ENCODE data around the gene CASK.
"Not testable (repeated sequence)": the region's sequence is repeated elsewhere in the genome, so short reads cannot be mapped to it uniquely, and the experiment has no call there.

Gene CASK

DNA sequence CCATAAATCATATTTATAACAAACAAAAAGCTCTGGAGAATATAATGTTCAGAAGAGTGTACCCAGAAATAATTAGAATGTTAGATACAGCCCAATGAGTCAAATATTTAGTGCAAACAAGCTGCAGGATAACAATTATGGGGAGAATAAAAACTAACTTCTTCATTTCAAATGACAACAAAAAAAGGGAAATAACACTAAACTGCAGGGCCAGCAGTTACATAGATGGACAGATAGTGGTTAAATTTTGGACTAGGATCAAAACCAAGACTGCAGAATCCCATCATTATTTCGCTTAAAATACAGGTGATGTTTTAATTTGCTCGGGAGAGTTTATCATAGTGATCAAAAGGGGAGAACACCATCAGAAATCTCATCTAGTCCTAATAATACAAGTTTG lies 235.2 kb downstream of the CASK start:
- DNase-seq: no peak

DNA sequence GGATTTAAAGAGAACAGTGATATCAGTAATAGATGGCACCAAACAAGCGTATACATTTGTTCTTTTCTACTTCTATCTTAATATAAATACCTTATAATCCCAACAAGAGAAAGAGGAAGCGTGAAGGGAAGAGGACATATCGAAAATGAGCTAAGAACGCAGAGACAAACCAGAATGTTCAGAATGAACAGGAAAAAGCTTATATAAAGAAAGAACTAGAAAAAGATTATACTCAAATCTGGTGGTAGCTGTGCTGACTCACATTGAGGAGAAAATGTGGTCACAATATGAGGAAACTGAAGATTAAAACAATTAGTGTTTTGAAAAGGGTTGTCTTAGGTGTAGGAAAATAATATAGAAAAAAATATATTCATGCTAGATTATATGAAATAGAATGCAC lies 236.6 kb downstream of the CASK start:
- DNase-seq: no peak

DNA sequence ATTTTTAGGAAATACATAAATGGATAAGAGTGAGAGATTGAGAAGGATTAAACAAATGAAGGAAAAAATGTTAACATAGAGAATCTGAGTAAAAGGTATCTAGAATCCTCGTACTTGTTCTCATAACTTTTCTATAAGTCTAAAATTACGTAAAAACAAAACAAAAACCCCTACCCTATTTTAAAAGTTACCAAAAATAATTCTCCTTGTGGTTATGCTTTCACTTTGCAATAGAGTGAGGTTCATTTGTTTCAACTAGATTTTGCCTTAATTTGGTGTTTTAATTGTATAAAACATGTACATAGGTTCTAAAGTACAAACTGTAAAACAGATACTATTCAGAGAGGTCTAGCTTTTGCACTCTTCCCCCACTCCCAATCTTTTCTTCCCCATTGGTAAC lies 238.4 kb downstream of the CASK start:
- no peak for DNase-seq

DNA sequence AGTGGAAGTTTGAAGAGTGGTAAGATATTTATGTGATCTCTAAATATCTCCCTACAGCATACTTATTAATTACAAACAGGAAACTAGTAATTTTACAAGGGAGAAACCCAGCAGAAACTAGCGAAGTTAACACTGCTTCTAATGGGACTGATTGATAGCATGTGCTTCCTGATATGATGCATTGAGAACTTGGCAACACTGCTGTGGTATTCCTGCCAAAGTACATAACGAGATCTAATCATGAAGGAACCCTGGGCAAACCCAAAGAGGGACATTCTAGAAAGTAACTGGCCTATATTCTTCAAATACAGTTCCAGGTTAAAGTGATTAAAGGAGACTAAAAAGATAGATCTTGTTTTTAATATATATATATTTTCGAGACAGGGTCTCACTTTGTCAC lies 239.2 kb downstream of the CASK start:
- DNase-seq: no peak

DNA sequence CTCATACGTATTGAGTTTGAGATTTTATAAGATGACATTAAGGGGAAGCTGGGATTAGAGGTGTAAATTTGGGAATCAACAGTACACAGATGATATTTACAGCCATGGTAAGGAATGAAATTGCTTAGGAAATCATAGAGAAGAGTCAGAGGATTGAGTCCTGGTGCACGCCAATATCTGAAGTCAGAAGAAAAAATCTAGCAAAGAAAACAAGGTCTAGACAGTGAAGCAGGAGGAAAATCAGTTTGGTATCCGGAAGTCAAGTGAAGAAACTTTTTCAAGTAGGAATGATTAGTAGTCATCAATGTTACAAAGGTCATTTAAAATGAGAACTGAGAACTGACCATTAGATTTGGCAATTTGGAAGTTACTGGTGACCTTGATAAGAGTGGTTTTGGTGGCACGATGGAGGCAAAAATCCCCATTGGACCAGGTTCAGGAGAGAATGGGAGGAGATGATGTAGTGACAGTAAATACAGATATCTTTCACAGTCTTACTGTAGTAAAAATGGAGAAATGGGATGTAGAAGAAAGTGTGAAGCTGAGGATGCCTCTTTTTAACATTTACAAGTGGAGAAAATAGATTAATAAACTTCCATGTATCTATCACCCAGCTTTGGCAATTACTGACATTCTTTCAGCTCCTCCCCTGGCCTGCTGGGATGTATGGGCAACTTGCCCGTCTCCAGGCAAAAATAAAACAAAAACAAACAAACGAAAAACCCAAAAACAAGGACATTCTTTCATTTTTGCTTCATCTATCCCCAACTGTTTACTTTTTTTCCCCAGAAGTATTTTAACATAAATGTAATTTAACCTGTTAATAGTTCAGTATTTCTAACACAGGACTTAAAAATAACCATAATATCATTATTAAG lies 245.9 kb downstream of the CASK start:
- no peak for DNase-seq

DNA sequence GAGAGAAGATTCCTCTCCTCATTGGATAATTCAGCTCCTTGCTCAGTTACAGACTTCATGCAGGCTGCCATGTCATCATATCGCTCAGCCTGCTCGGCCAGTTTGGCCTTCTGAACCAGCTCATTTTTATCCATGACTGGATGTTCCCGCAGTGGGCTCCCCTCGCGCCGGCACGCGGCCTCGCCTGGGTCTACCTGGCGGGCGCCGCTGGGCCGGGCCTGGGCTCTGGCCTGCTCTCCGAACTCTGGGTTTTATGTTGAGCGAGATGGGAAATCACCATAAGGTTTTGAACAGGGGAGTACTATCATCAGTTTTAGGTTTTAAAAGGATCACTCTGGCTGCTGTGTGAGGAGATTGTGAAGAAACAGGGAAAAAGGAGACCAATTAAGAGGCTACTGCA lies 247.0 kb downstream of the CASK start:
- not testable (repeated sequence) for DNase-seq

DNA sequence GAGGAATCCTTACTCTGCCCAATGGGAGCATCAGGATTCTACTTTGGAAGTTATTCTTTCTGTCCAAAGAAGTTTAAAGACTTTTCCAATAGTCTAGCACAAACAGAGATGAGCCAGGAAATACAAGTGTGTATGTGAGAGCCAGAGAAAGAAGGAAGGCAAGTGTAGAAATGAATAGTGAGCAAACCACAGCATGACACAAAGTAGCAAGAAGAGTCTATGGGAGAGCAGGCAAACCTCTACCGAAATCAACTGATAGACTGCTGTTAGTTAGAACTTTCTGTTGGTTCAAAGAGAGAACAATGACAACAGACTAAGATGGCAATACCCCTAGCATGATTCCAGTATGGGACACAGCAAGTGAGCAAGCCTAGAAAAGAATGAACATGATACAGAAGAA lies 250.7 kb downstream of the CASK start:
- no peak for DNase-seq

DNA sequence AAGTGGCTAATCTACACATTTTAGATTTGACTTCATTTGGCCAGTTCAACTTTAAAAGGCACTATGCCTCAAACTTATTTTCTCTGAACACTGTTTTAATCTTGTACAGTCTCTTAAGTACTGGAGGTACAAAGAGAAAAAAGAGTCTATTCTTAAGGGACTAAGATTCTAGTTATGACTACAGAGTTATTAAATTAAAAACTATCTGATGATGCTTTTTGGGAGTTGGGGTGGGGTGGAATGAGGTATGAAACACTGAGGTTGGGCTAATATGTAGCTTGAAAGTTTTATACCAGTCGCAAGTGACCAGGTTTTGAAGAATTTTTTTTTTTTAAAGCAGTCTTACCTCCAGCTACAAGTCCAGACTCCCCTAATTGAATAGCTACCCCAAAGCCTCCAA lies 252.3 kb downstream of the CASK start:
- no peak for DNase-seq

DNA sequence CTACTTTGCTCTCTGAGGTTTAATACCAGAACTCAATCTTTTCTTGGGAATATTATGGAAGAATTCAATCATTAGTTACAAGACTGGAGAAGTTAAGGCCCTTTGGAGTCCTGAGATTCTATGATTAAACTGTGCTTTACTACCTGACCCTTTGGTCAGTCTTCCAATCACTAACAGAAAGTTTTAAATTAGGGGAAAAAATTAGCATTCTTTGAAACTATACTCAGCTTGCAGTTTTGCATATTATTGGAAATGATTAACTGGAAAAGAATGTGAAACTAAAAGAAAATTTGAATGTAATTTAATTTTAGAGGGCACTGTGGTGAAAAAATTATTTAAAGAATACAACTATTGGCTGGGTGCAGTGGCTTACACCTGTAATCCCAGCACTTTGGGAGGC lies 253.2 kb downstream of the CASK start:
- no peak for DNase-seq

DNA sequence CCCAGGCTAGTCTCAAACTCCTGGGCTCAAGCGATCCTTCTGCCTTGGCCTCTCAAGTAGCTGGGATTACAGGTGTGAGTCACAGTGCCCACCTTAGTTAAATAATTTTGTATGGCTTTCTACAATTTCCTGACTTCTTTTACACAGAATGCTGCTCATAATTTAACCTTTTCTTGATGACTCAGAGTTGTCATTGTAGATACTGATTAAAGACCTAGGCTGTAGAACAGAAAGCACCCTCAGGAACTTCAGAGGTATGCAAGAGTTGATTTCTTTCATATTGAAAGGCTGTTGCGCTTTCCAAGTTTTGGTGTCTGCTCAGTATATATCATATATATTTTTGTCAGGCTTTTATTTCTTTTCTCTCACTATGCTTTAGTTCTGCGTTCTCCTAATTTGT lies 255.7 kb downstream of the CASK start:
- DNase-seq: no peak

DNA sequence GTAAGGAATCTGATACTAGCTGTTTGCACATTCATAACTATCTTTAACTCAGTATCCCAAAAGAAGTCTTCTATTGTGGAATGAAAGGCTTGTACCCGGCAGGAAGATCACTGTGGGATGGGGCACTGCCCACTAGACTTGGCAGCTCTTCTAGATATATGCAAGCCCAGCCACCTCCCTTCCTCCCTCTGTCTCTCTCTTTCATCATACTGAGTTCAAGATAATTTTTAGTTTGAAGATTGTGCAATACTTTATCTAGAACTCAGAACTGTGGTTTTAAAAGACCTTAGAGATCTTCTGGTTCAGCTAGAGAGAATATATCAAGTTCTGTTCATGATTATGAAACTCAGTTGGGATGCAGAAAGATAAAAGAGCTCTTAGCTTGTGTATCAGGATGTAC lies 257.1 kb downstream of the CASK start:
- peak; percentile 33 for DNase-seq

DNA sequence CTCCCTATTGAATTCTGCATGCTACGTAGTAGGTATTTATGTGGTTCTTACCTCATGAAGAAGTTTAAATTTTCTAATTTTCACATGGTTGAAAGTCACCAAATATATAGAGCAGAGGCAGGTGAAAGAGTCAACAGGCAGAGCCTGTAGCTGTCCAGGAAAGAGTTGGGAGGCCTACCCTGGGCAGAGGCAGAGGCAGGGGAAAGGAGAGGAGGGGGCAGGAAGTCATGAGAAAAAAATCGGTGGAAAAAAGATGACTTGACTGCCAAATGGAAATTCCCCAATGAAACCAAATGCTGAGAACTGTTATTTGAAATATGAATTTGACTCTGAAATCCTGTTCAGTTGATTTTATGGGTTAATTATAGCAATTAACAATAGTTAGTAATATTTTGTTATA lies 257.7 kb downstream of the CASK start:
- DNase-seq: no peak

DNA sequence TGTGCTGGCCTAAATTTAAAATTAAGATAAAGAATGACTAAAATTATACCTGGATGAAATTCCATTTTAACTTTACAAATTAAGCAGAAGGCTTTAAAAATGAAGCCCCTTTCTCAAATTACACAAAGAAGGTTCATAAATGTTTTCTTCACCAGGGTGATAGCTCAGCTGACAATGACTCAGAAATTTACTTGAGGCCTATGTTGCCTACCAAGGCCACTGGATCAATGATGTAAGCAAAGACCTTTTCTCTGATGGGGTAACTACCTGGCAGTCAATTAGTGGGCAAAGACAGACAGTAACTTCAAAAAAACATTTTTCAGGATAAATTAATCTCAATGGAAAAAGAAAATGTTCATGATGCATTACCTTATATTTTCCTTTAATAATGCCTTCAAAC lies 258.4 kb downstream of the CASK start:
- DNase-seq: no peak

DNA sequence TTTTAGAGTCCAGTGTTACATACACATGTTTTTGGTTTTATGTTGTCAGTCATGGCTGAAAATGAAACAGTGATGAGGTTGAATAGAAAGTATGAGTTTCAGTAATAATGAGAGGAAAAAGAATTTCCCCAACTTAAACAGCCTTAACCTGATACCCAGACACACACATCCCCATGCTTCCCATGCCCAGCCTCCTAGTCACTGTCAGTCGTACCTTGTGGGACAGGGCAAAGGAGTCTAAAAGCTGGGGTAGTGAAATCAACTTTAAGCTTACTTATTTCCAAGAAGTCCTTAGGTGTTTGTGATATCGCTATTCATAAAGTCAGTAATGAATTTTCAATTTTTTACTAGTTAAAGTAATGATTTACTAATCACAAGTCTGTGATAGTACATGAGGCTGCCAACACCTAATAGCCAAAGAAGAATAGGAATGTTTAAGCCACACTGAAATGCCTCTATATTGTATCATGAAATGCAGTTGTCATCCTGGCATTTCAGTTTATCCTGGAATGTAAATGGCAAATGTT lies 258.9 kb downstream of the CASK start:
- no peak for DNase-seq

DNA sequence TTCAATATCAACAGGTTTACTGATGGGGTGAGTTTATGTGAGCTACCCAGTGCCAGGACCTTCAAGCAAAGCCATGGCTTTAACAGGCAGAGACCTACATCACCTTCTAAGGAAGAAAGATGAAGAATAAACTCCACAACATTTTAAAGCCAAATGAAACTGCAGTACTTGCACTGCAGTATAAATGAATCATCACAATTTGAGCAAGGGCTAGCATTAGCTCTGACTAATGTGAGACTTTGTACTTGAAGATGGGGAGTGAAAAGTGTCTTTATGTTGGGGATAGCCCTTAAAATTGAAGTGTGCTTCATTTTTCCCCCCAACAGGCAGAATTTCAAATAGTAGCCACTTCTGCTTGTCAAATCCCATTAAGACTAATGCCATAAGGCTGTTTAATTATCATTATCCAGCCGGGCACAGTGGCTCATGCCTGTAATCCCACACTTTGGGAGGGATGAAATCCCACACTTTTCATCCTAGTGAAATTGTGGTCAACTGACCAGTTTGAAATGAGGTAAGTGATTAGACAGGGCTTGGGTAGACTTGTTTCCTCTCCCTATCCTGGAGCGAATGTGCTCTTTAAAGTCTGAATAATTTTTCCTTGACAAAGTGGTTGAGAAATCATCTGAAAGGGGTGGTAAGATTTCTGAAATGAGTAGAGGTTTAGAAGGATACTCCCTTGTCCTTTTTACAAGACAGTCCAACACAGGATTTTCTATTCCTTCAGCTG lies 261.8 kb downstream of the CASK start:
- no peak for DNase-seq

DNA sequence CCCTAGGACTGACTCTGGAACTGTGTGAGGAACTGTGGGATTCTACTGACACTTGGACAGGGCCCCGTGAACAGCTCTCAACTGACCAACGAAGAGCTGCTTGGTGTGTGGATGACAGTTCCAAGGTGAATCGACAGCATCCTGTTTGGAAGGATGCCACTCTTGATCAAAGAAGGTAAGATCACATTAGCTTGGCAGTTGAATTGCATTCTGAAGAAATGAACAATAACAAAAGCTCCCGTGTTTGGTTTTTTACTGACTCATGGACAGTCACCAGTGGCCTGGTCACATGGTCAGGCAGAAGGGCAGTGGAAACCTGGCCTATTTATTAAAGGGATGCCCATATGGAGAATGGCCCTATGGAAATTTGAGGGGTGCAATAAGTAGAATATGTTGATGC lies 267.7 kb downstream of the CASK start:
- no peak for DNase-seq

DNA sequence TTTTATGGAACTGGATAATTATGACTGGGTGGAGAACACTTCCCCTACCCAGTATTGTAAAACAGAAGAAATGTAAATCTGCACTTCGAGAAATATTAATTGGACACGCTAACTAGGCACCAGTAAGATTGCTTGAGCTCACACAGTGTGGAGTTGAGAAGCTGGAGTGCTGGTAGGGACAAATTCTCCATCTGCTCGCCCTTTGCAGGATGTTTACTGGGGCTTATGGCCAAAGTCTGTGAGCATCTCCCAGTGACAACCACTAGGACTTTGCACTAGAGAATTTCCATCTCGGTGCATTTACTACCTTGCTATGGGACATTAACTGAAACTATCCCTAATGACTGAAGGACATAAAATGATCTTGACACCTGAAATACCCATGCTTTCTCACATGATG lies 268.3 kb downstream of the CASK start:
- DNase-seq: no peak

DNA sequence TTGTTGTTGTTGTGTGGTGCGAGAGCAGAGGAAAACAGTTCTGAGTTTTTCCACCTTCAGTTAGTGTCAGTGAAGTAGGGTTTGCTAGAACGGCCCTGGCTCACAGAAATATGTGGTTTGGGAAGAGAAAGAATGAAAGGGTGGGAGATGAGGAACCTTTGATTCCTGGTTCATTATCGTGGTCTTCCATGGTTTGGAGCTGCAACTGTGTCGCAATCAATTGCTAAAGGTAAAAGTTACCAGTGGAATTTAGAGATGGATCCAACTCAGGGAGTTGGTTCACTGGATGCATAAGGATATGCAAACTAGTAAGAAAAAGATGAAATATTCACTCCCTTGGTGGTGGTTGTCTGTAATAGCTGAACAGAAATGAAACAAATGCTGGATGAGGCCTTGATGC lies 270.2 kb downstream of the CASK start:
- DNase-seq: no peak

DNA sequence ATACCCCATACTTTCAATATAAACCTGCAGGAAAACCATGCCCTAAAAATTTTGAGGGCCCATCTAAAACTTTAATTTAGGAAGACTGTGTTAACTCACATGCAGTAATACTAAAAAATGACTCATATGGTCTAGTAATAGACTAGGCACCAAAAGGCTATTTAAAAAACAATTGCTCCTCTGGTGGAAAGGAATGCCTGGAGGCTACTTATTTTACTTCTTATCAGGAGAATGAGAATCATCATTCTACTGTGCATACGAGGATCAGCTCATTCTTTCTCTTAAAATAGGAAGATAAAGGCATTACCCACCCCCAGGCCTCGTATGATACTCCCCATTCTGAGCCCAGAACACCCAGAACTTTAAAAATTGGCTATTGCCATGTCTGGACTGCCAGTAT lies 277.2 kb downstream of the CASK start:
- not testable (repeated sequence) for DNase-seq

DNA sequence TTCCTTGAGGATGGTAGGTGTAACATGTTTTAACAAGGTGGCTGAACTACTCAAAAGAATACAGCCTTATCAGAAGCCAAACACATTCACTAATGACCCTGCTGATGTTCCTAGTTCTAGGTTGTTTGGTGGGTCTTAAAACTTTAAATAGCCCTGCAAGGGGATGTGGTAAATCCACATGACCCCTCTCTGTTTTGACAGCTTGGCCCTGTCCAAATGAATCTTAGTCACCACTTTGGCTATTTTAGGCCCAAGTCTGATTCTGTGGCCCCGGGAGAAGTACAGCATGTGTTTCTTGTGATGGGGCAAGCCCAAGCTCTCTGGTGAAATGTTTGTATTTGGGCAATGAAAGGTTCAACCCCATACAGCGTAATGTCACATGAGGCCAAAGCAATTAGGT lies 289.1 kb downstream of the CASK start:
- peak; percentile 10 for DNase-seq

DNA sequence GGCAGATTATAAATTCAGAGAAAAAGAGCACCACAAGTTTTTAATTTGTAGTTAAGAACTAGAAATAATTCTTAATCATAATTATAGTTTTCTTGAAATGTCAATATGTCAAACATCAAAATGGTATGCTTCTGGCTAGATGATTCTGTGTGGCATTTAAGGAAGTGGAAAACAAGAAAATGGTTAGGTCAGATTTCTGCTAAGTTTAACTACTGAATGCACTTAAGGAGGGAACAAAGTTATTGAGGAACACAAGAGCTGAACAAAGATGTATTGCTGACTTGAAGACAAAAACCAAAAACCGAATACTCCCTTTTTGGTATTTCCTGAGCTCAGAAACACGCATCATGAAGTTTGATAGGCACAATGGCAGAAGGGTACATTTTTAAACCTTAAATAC lies 293.3 kb downstream of the CASK start:
- DNase-seq: no peak

DNA sequence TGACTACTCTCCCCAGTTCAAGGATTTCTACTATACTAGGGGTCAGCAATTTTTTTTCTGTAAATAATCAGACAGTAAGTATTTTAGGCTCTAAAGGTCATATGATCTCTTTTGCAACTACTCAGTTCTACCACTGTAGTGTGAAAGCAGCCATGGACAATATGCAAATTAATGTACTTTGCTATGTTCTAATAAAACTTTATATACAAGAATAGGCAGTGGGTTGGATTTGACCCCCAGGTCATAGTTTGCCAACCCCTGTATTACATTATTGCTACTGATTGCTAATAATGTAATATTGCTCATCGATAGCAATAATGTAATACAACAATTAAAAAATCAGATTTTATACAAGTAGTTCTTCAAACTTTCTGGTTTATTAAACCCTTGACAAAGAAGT lies 293.8 kb downstream of the CASK start:
- DNase-seq: no peak

DNA sequence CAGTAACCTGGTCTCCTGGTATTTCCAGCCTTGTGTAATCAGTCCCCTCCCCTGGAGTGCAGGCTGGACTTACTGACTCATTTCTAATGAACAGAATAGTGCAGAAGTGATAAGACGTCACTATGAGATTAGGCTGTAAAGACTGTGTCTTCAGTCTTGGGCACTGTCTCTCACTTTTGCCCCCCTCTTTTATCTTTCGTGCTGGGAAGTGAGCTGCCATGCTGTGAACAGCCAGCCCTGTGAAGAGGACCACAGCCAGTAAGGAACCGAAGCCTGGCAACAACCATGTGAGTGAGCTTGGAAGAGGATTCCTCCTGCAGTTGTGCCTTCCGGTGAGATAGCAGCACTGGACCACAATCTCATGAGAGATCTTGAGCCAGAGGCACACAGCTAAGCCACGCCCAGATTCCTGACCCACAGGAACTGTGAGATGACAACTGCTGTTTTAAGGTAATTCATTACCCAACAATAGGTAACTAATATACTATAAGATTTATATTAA lies 302.1 kb downstream of the CASK start:
- DNase-seq: peak; percentile 66

DNA sequence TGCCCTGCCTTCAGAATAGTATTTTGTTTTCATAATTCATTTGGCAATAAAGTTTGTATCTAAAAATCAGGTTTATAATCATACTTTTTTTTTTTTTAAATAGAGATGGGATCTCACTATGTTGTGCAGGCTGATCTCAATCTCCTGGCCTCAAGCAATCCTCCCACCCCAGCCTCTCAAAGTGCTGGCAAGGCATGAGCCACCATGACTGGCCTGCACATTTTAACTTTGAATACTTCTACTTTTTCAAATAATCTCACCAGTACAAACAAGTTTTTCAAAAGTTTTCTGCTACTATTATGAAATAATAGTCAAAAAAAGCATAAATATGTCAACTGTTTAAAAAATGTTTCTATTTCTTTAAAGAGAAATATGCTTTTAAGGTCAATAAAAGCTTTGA lies 304.1 kb downstream of the CASK start:
- DNase-seq: no peak

Data from hematopoietic multipotent progenitor cell treated with erythropoietin and hydrocortisone succinate and interleukin-3 and kit ligand, for 8 days (in vitro differentiated cells).